HUES6 (cell line): ENCODE data around the gene HNRNPLL.
A peak's percentile ranks its signal among the peaks of the same experiment; 100 is the strongest.

Experiments
- H3K27ac ChIP-seq: 2 replicates; pipeline ENCODE4 v1.7.0; 2013; ENCODE audit warnings: low read depth, mild to moderate bottlenecking, low read length, inconsistent platforms
- H3K27me3 ChIP-seq: 2 replicates; pipeline ENCODE4 v1.6.1; 2013; ENCODE audit warnings: low read length; ENCODE audit not compliant: control insufficient read depth, insufficient read depth
- H3K36me3 ChIP-seq: 2 replicates; pipeline ENCODE4 v1.6.1; 2013; ENCODE audit warnings: low read length; ENCODE audit not compliant: control insufficient read depth, insufficient read depth
- H3K4me1 ChIP-seq: 2 replicates; pipeline ENCODE4 v1.6.1; 2013; ENCODE audit warnings: low read length; ENCODE audit not compliant: control insufficient read depth, insufficient read depth
- H3K4me3 ChIP-seq: 2 replicates; pipeline ENCODE4 v1.5.1; 2013; ENCODE audit warnings: low read depth, low read length
- H3K9ac ChIP-seq: one replicate; pipeline ENCODE4 v1.6.1; 2013; ENCODE audit warnings: mild to moderate bottlenecking, low read length
- H3K9me3 ChIP-seq: 2 replicates; pipeline ENCODE4 v1.6.1; 2013; ENCODE audit warnings: low read depth, low read length; ENCODE audit not compliant: control insufficient read depth, insufficient read depth

The HNRNPLL gene

DNA sequence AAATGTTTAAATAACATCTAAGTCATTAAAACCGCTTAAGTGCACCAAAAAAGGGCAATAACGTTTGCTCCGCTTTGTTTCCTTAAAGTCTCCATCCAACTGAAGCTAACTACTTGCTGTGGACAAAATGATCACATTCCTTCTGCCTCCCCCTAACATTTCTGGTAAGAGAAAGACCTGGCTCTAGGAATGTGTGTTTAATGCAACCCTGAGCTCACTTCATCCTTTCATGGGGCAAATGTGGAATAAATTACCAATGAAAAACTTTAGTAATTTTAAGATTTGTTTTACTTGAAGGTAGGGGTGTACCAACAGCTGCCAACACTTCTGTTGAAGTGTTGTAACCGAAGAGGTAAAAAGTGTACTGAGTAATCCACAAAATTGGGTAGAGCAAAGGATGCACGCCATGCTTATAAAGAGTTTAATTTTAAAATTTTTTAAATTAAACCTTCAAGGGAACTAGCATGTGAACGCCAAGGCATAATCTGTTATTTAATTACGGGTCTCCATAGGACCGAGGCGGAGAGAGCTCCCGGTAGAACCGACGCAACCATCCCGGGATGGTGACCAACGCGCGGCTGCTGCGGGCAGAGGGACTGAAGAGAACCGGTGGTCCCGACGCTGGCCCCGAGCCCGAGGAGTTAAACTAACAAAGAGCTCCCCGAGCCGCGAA lies 1.1 kb downstream of the HNRNPLL start:
- Histone ChIP-seq H3K9ac (peak overlapping the region; percentile 97), H3K9me3 (no peaks in the 10 kb centered on the region), H3K4me1 (peaks cover 35% of the 10 kb centered on the region), H3K4me3 (peak overlapping the region; percentile 95), H3K36me3 (no peaks in the 10 kb centered on the region), H3K27me3 (no peaks in the 10 kb centered on the region), H3K27ac (peak overlapping the region; percentile 96)

DNA sequence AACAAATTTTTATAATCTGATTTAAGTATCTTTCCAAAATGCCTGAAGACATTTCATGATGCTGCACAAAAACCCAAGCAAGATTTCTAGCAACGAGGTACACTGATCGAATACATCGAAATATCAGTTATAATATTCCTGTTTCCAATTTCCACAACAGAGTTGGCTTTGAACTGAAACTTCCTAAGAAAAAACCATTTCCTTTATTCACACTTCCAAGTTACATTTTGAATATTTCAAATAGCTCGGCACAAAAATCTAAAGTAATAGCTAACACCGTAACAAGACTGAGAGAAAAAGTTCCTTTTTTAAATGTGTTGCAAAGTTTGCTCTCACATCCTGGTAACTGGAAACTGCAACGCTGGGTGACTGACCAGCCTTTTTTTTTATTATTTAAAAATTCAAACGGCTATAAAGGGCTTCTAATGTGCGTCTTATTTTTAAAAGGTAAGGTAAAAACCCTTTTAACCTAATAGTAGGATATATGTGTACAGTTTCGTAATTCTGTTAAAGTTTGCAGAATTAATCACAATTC lies 1.7 kb downstream of the HNRNPLL start:
- Histone ChIP-seq H3K4me1 (peaks cover 35% of the 10 kb centered on the region), H3K9me3 (no peaks in the 10 kb centered on the region), H3K9ac (peak overlapping the region; percentile 97), H3K27me3 (no peaks in the 10 kb centered on the region), H3K36me3 (no peaks in the 10 kb centered on the region), H3K4me3 (peak overlapping the region; percentile 95), H3K27ac (peak overlapping the region; percentile 96; the same call in 1 of the 2 replicates)

DNA sequence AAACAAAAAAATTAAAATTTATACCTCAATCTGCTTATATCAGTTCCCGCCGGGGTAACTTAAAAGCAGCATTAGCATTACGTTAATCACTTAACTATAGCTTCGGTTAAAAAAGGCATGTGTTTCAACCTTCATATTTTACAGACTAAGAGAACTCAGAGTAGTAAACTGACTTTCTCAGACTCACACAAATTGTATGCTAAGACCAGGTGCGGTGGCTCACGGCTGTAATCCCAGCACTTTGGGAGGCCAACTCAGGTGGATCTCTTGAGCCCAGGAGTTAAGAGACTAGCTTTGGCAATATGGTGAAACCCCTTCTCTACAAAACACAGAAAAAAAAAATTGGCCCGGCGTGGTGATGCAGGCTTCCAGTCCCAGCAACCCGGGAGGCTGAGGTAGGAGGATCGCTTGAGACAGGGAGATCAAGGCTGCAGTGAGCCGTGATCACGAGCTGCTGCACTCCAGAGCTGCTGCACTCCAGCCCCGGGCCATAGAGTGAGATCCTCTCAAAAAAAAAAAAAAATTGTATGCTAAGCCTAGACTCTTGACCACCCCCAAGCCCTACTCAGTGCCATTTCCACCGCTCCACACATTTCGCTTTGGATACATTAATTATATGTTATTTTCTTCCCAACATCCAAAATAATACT lies 2.4 kb downstream of the HNRNPLL start:
- Histone ChIP-seq H3K27ac (peak overlapping the region; percentile 96; the same call in 1 of the 2 replicates), H3K36me3 (no peaks in the 10 kb centered on the region), H3K9me3 (no peaks in the 10 kb centered on the region), H3K4me3 (peak overlapping the region; percentile 95), H3K27me3 (no peaks in the 10 kb centered on the region), H3K4me1 (peaks cover 35% of the 10 kb centered on the region), H3K9ac (peak overlapping the region; percentile 97)

DNA sequence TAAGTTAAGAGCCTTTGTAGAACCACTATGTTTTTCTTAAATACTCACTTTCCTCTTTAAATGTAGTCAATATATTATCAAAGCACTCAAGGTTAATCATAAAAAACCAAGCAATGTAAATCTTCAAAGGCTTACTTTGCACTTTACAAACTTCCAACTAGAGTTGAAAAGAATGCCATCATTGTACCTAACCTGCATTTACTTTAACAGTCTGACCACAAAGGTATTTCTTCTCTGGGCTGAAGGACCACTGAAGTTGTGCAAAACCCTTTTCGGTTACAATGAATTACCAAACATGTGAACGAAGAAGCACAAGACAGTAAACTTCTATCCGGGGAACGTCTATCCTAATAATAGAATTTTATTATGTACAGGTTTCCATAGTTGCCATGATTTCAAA lies 3.0 kb downstream of the HNRNPLL start:
- Histone ChIP-seq H3K27me3 (no peaks in the 10 kb centered on the region), H3K9ac (no peak overlapping the region), H3K27ac (no peak overlapping the region), H3K9me3 (no peaks in the 10 kb centered on the region), H3K36me3 (no peaks in the 10 kb centered on the region), H3K4me1 (peaks cover 35% of the 10 kb centered on the region), H3K4me3 (peak overlapping the region; percentile 95)

DNA sequence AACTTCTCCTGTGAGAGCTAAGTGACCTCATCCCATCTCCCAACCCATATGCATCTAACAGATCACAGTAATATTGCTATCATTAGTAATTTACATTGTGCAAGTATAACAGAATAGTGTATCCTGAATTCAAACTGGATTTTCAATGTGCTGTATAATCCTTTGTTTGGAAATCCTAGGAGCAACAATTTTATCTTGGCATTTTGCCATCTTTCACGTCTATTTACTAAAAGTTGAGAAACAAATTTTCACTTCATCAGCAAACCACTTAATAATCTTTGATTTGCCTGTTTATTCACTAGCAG lies 3.8 kb downstream of the HNRNPLL start:
- H3K9ac ChIP-seq: peak overlapping the region; percentile 34
- H3K27ac ChIP-seq: no peak overlapping the region
- peak overlapping the region; percentile 95 for H3K4me3 ChIP-seq
- no peaks in the 10 kb centered on the region for H3K27me3 ChIP-seq
- no peaks in the 10 kb centered on the region for H3K9me3 ChIP-seq
- H3K36me3 ChIP-seq: no peaks in the 10 kb centered on the region
- H3K4me1 ChIP-seq: peaks cover 33% of the 10 kb centered on the region

DNA sequence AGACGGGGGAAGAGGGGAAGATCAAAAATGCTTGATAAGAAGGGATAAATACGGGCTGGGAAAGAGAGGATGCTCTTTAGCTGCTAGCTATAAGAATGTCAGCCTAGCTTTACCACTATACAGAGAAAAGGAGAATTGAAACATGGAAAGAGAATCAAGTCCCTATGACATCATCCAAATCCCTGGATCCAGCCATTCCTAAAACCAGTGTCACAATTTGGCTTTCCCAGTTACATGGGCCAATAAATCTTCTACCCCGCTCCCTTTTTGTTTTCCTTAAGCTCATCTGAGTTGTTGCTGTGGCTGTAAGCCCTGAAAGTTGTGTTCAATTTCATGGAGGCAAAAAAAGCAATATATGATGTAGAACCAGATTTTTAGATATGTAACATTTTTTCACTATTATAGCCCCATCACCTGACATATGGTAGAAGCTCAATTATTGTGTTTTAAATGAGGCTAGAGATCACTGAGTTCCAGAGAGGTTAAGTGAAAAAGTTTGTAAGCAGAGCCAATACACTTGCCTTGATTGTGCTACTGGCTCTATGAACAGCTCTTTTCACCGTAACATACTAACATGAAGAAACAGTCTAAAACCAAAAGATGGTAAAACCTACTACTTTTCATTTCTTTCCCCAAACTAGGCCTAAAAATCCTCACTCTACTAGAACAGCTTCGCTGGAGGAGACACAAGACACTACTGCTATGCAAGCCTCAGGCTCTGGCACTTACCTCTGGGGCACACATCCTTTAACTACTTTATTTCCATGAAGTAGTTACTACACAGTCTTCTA lies 4.3 kb downstream of the HNRNPLL start:
- peaks cover 28% of the 10 kb centered on the region for H3K4me1 ChIP-seq
- H3K9ac ChIP-seq: peak overlapping the region; percentile 34
- H3K27ac ChIP-seq: no peak overlapping the region
- peak overlapping the region; percentile 95 for H3K4me3 ChIP-seq
- H3K9me3 ChIP-seq: no peaks in the 10 kb centered on the region
- no peaks in the 10 kb centered on the region for H3K36me3 ChIP-seq
- H3K27me3 ChIP-seq: no peaks in the 10 kb centered on the region

DNA sequence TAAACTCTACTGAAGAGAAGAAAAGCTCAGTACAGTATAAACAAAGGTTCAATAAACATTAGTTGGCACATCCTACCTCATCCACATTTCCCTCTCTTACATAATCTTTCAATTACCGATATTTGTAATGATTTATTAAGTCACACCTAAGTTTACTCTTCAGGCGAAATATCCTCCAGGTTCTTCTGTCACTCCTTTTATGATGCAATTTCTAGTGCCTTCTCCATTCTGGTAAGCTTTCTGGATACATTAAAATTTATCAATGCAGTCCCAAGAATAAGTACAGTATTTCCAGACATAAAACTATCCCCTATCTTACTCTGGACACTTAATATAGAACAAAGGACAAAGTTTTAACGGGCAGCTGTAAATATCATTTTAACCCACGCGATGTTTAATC lies 5.6 kb downstream of the HNRNPLL start:
- H3K36me3 ChIP-seq: no peaks in the 10 kb centered on the region
- H3K4me1 ChIP-seq: peaks cover 33% of the 10 kb centered on the region
- H3K27ac ChIP-seq: no peak overlapping the region

DNA sequence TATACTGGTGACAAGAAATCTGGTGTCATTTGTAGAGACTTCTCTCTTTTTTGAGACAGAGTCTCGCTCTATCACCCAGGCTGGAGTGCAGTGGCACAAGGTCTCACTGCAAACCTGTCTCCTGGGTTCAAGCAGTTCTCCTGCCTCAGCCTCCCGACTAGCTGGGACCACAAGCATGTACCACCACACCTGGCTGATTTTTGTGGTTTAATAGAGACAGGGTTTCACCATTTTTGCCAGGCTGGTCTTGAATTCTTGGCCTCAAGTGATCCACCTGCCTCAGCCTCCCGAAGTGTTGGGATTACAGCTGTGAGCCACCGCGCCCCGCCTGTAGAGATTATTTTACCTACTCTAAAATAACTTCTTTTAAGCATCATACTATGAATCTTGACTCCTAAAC lies 6.5 kb downstream of the HNRNPLL start:
- H3K4me1 ChIP-seq: peaks cover 33% of the 10 kb centered on the region
- no peak overlapping the region for H3K4me3 ChIP-seq
- no peaks in the 10 kb centered on the region for H3K27me3 ChIP-seq
- 0 out of 2 replicates have a peak, but pooled peaks cover 3% of the 10 kb centered on the region for H3K36me3 ChIP-seq
- no peak overlapping the region for H3K9ac ChIP-seq
- H3K27ac ChIP-seq: no peak overlapping the region
- H3K9me3 ChIP-seq: no peaks in the 10 kb centered on the region

More for the DNA sequence above, 5.6 kb downstream of the HNRNPLL start:
- Histone ChIP-seq H3K9me3 (no peaks in the 10 kb centered on the region), H3K9ac (no peak overlapping the region), H3K4me3 (no peak overlapping the region), H3K27me3 (no peaks in the 10 kb centered on the region)

DNA sequence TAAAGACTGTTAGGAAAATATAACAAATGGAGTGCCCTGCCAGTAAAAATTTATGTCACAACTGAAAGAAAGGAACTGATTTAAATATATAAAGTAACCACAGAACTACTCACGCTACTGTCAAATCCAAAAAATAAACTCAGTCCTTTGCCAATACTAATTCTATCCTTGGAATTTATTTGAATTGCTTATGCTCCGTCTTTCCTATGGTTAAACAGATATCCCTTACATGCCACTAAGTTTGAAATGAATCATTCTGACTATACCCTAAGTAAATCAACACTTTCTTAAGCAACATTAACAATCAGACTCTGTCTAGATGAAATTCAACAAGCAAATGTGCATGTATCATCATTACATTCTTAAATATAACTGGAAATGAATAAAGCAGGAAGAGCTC lies 9.8 kb downstream of the HNRNPLL start:
- no peak overlapping the region for H3K9ac ChIP-seq
- no peaks in the 10 kb centered on the region for H3K27me3 ChIP-seq
- H3K27ac ChIP-seq: no peak overlapping the region
- H3K36me3 ChIP-seq: peaks cover 5% of the 10 kb centered on the region; the same call in 1 of the 2 replicates
- peaks cover 11% of the 10 kb centered on the region for H3K4me1 ChIP-seq
- no peaks in the 10 kb centered on the region for H3K9me3 ChIP-seq
- no peak overlapping the region for H3K4me3 ChIP-seq

DNA sequence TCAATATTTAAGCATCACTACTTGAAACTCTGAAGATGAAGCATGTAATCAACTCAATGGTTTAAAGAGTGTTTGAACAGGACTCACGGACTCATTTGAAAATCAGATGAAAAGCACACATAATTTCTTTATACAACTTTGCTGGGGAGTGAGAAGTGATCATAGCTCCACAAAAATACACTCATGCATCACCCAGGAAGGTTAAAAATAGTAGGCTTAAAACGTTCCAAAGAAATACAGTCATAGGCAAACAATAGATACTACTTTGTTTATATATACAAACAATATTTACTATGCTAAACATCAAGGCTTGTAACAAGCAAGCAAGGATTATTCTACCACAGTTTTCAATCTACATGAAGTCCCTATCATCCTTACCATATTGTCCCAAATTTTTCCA lies 11.6 kb downstream of the HNRNPLL start:
- no peaks in the 10 kb centered on the region for H3K27me3 ChIP-seq
- H3K4me3 ChIP-seq: no peak overlapping the region
- no peak overlapping the region for H3K27ac ChIP-seq
- H3K9ac ChIP-seq: no peak overlapping the region
- H3K4me1 ChIP-seq: peaks cover 5% of the 10 kb centered on the region
- no peaks in the 10 kb centered on the region for H3K9me3 ChIP-seq
- H3K36me3 ChIP-seq: peaks cover 13% of the 10 kb centered on the region

DNA sequence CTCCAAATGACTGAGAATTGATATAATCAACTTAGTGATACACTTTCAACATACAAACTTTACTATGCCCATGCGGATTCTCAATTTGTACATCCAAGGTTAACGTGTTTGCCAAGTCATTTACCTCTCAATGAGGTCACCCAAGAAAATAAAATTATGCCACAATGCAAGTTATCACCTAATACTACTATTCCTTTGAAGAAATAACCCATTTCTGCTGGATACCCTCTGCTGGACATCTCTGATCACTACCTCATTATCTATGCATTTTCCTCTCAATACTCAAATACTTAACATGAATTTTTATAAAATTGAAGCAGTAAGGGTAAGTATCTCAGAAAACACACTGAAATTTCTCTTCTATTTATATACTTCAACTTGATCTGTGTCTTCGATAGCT lies 12.7 kb downstream of the HNRNPLL start:
- no peak overlapping the region for H3K27ac ChIP-seq
- H3K36me3 ChIP-seq: peaks cover 19% of the 10 kb centered on the region

More for the DNA sequence above, 12.7 kb downstream of the HNRNPLL start:
- Histone ChIP-seq H3K4me1 (peaks cover 5% of the 10 kb centered on the region), H3K9me3 (no peaks in the 10 kb centered on the region), H3K9ac (no peak overlapping the region), H3K27me3 (no peaks in the 10 kb centered on the region), H3K4me3 (no peak overlapping the region)
